Mammary epithelial cell (primary cell): ENCODE data around the gene SETD5.

ENCODE experiments used
- EZH2 ChIP-seq: IDR thresholded peaks from 2 replicates; pipeline ENCODE4 v1.6.1; 2012; ENCODE audit warnings: low read length, inconsistent platforms, borderline replicate concordance
- TF ChIP-seq, protein P1 (sequence below), 2 donors: IDR thresholded peaks in 1 of 2; conservative IDR thresholded peaks in 1 of 2; 2 replicates each; pipeline ENCODE4 v1.5.1; 2011 to 2012; ENCODE audit warnings: inconsistent platforms in 2 of 2, low read length in 2 of 2, mild to moderate bottlenecking in 2 of 2, control low read depth in 1 of 2, low read depth in 1 of 2; ENCODE audit not compliant: insufficient read depth in 1 of 2; ENCODE audit errors: extremely low read depth in 1 of 2

DNA sequence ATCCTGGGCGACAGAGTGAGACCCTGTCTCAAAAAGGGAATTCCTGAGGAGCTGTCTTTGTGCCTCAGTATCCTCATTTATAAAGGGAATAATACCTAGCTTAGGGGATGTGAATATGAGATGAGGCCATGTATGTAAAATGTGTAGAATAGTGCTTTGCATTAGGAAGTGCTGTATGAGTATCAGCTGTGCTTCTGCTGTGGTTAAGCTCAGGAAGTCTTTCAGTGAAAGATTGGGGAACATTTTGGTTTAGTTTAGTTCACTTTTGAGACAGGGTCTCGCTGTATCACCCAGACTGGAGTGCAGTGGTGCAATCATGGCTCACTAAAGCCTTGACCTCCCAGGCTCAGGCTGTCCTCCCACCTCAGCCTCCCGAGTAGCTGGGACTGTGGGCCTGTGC is 23.9 kb upstream of the SETD5 start:
- no peak for TF ChIP-seq EZH2
- TF ChIP-seq, protein P1, sequence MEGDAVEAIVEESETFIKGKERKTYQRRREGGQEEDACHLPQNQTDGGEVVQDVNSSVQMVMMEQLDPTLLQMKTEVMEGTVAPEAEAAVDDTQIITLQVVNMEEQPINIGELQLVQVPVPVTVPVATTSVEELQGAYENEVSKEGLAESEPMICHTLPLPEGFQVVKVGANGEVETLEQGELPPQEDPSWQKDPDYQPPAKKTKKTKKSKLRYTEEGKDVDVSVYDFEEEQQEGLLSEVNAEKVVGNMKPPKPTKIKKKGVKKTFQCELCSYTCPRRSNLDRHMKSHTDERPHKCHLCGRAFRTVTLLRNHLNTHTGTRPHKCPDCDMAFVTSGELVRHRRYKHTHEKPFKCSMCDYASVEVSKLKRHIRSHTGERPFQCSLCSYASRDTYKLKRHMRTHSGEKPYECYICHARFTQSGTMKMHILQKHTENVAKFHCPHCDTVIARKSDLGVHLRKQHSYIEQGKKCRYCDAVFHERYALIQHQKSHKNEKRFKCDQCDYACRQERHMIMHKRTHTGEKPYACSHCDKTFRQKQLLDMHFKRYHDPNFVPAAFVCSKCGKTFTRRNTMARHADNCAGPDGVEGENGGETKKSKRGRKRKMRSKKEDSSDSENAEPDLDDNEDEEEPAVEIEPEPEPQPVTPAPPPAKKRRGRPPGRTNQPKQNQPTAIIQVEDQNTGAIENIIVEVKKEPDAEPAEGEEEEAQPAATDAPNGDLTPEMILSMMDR (conservative IDR thresholded peaks at IDR 0.05 in 1 of 2, IDR thresholded peaks at IDR 0.05 in 1 of 2; ENCODE audit: extremely low read depth in 1 of 2, insufficient read depth in 1 of 2, low read depth in 1 of 2, low read length in 2 of 2): no peak
